Measurements from ENCODE around the gene ZNF587. TPM values are rescaled to one million over a fixed set of nuclear protein-coding genes. Genes with fewer than 3 reads are reported as not detected.
A peak's percentile ranks its signal among the peaks of the same experiment; 100 is the strongest.

The ZNF587 gene
- total and polyA plus RNA-seq, 2 of the 8 experiments (the other 6 are each of a cell fraction or from before 2014, with no cell fraction given) = 18.1 to 42.1 TPM

DNA sequence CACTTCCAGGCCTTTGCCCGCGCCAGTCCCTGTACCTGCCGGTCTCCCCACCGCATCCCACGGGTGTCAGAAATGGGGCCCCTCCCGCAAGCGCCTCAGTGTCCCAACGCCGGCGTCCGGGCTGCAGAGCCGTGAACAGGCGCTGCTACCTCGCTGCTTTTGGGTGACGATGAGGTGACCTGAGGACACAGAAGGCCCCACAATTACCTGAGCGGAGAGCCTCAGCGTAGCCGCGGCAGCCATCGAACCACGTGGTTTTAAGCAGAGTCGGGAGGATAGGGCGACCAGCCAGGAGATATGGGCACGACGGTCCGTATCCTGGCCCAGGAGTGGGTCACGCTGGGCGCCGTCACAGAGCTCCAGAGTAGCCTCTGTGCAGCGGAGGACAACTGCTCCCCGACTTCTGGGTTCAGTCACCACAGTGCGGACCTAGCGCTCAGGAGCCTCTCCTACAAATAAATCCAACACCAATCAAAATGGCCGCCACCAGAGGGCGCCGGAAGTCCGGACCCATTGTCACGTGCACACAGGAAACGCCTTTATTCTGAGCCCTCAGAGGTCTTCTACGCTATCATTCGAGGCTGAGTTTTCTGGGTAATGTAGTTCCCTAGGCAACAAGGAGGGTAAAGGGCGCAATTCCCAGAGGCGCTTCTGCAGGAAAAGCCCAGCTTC, 39.0 kb downstream of the ZNF587 start, which contains the start of gene ZNF814 (continued):
- TF ChIP-seq, protein P1, sequence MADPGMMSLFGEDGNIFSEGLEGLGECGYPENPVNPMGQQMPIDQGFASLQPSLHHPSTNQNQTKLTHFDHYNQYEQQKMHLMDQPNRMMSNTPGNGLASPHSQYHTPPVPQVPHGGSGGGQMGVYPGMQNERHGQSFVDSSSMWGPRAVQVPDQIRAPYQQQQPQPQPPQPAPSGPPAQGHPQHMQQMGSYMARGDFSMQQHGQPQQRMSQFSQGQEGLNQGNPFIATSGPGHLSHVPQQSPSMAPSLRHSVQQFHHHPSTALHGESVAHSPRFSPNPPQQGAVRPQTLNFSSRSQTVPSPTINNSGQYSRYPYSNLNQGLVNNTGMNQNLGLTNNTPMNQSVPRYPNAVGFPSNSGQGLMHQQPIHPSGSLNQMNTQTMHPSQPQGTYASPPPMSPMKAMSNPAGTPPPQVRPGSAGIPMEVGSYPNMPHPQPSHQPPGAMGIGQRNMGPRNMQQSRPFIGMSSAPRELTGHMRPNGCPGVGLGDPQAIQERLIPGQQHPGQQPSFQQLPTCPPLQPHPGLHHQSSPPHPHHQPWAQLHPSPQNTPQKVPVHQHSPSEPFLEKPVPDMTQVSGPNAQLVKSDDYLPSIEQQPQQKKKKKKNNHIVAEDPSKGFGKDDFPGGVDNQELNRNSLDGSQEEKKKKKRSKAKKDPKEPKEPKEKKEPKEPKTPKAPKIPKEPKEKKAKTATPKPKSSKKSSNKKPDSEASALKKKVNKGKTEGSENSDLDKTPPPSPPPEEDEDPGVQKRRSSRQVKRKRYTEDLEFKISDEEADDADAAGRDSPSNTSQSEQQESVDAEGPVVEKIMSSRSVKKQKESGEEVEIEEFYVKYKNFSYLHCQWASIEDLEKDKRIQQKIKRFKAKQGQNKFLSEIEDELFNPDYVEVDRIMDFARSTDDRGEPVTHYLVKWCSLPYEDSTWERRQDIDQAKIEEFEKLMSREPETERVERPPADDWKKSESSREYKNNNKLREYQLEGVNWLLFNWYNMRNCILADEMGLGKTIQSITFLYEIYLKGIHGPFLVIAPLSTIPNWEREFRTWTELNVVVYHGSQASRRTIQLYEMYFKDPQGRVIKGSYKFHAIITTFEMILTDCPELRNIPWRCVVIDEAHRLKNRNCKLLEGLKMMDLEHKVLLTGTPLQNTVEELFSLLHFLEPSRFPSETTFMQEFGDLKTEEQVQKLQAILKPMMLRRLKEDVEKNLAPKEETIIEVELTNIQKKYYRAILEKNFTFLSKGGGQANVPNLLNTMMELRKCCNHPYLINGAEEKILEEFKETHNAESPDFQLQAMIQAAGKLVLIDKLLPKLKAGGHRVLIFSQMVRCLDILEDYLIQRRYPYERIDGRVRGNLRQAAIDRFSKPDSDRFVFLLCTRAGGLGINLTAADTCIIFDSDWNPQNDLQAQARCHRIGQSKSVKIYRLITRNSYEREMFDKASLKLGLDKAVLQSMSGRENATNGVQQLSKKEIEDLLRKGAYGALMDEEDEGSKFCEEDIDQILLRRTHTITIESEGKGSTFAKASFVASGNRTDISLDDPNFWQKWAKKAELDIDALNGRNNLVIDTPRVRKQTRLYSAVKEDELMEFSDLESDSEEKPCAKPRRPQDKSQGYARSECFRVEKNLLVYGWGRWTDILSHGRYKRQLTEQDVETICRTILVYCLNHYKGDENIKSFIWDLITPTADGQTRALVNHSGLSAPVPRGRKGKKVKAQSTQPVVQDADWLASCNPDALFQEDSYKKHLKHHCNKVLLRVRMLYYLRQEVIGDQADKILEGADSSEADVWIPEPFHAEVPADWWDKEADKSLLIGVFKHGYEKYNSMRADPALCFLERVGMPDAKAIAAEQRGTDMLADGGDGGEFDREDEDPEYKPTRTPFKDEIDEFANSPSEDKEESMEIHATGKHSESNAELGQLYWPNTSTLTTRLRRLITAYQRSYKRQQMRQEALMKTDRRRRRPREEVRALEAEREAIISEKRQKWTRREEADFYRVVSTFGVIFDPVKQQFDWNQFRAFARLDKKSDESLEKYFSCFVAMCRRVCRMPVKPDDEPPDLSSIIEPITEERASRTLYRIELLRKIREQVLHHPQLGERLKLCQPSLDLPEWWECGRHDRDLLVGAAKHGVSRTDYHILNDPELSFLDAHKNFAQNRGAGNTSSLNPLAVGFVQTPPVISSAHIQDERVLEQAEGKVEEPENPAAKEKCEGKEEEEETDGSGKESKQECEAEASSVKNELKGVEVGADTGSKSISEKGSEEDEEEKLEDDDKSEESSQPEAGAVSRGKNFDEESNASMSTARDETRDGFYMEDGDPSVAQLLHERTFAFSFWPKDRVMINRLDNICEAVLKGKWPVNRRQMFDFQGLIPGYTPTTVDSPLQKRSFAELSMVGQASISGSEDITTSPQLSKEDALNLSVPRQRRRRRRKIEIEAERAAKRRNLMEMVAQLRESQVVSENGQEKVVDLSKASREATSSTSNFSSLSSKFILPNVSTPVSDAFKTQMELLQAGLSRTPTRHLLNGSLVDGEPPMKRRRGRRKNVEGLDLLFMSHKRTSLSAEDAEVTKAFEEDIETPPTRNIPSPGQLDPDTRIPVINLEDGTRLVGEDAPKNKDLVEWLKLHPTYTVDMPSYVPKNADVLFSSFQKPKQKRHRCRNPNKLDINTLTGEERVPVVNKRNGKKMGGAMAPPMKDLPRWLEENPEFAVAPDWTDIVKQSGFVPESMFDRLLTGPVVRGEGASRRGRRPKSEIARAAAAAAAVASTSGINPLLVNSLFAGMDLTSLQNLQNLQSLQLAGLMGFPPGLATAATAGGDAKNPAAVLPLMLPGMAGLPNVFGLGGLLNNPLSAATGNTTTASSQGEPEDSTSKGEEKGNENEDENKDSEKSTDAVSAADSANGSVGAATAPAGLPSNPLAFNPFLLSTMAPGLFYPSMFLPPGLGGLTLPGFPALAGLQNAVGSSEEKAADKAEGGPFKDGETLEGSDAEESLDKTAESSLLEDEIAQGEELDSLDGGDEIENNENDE (IDR thresholded peaks at IDR 0.05; ENCODE audit: insufficient replicate concordance, low read length) = no peak
- TF ChIP-seq SP1 (IDR thresholded peaks at IDR 0.05; ENCODE audit: low read depth, low read length) = peak; percentile 64; the same call in 1 of the 2 replicates
- TF ChIP-seq, protein P2, sequence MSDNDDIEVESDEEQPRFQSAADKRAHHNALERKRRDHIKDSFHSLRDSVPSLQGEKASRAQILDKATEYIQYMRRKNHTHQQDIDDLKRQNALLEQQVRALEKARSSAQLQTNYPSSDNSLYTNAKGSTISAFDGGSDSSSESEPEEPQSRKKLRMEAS (IDR thresholded peaks at IDR 0.05) = peak; percentile 91
- TF ChIP-seq BRCA1 (IDR thresholded peaks at IDR 0.05; ENCODE audit: low read depth, low read length) = no peak
- no peak for TF ChIP-seq RFX5 (IDR thresholded peaks at IDR 0.05; ENCODE audit: borderline replicate concordance, low read depth, low read length)
- TF ChIP-seq EGR1 (IDR thresholded peaks at IDR 0.05; ENCODE audit: borderline replicate concordance, low read depth, low read length) = no peak
- TF ChIP-seq, protein P3, sequence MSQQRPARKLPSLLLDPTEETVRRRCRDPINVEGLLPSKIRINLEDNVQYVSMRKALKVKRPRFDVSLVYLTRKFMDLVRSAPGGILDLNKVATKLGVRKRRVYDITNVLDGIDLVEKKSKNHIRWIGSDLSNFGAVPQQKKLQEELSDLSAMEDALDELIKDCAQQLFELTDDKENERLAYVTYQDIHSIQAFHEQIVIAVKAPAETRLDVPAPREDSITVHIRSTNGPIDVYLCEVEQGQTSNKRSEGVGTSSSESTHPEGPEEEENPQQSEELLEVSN (IDR thresholded peaks at IDR 0.05) = no peak
- no peak for TF ChIP-seq FOSL1 (IDR thresholded peaks at IDR 0.05; ENCODE audit: insufficient read depth, low read depth, low read length)
- no peak for TF ChIP-seq SP2 (IDR thresholded peaks at IDR 0.05; ENCODE audit: low read length)
- peak; percentile 81 for TF ChIP-seq SIX5 (IDR thresholded peaks at IDR 0.05; ENCODE audit: low read depth, low read length)

Measured in H1 (cell line).